ENCODE data around the gene PGA3. TPM values are rescaled to one million over a fixed set of nuclear protein-coding genes. Genes with fewer than 3 reads are reported as not detected.

The PGA3 gene
- total RNA-seq, 1 experiment from 2014 or later: not detected

GRCh38 chr11:61256710-61257482 lies 53.6 kb downstream of the PGA3 start:
- Histone ChIP-seq H3K9me3 (ENCODE audit: control insufficient read depth in 1 of 2, insufficient read depth in 1 of 2, low read depth in 1 of 2, low read length in 2 of 2) (no peaks in the 10 kb centered on the region), H3K27me3 (ENCODE audit: insufficient read depth, low read length) (no peaks in the 10 kb centered on the region), H3K4me2 (ENCODE audit: low read length) (no peak overlapping the region), H2AFZ (ENCODE audit: low read depth, low read length, poor library complexity, severe bottlenecking) (no peak overlapping the region), H3K9me2 (ENCODE audit: insufficient read depth) (no peaks in the 10 kb centered on the region), H3K4me3 (replicated peaks in 1 of 2; ENCODE audit: low read depth in 1 of 2, low read length in 2 of 2) (no peak overlapping the region), H3K4me1 (ENCODE audit: control insufficient read depth in 1 of 2, insufficient read depth in 2 of 2, low read length in 2 of 2) (no peaks in the 10 kb centered on the region), H3K27ac (ENCODE audit: low read depth, low read length) (no peak overlapping the region), H3K79me2 (ENCODE audit: insufficient read depth, low read length) (no peaks in the 10 kb centered on the region), H4K20me1 (ENCODE audit: insufficient read depth) (no peaks in the 10 kb centered on the region), H3K9ac (ENCODE audit: low read length) (no peak overlapping the region), H3K36me3 (ENCODE audit: control insufficient read depth in 1 of 2, insufficient read depth in 2 of 2, low read length in 2 of 2) (no peaks in the 10 kb centered on the region)
- RAD21 ChIA-PET (ENCODE audit: low non-redundant PET in 1 of 2, low total read pairs in 2 of 2, uncharacterized antibody in 2 of 2, unreplicated experiment in 2 of 2): no interaction called here
- ATAC-seq (no peak), DNase-seq (ENCODE audit: low read depth, low spot score) (no peak)
- BruUV-seq (replicated peaks): no TSS peak
- TF ChIP-seq SRF (IDR thresholded peaks at IDR 0.05; ENCODE audit: low read depth) (no peak), EZH2phosphoT487 (IDR thresholded peaks at IDR 0.05; ENCODE audit: borderline replicate concordance) (no peak), SIN3A (IDR thresholded peaks at IDR 0.05; ENCODE audit: low read depth) (no peak), POLR2AphosphoS5 (IDR thresholded peaks at IDR 0.05; ENCODE audit: low read depth, low read length) (no peak), FOSL1 (IDR thresholded peaks at IDR 0.05; ENCODE audit: low read depth) (no peak), CTCF (IDR thresholded peaks at IDR 0.05 in 2 of 3, conservative IDR thresholded peaks at IDR 0.05 in 1 of 3; ENCODE audit: borderline replicate concordance in 1 of 3, insufficient read depth in 1 of 3, low read depth in 2 of 3, low read length in 2 of 3) (no peak), EGR1 (IDR thresholded peaks at IDR 0.05; ENCODE audit: low read depth) (no peak), ZNF274 (IDR thresholded peaks at IDR 0.05; ENCODE audit: low read depth, low read length) (no peak), CBX3 (IDR thresholded peaks at IDR 0.05; ENCODE audit: low read depth) (no peak), ELF1 (IDR thresholded peaks at IDR 0.05; ENCODE audit: borderline replicate concordance, low read depth) (no peak), ZBTB33 (IDR thresholded peaks at IDR 0.05; ENCODE audit: extremely low read depth, insufficient replicate concordance, low read length) (no peak), EZH2 (IDR thresholded peaks at IDR 0.05) (no peak), RAD21 (IDR thresholded peaks at IDR 0.05; ENCODE audit: low read depth) (no peak), JUND (IDR thresholded peaks at IDR 0.05) (no peak), CEBPB (IDR thresholded peaks at IDR 0.05; ENCODE audit: low read depth) (no peak), MAX (IDR thresholded peaks at IDR 0.05) (no peak)
- POLR2A ChIA-PET: interaction anchor here (0.5 kb wide), 1 partner anchor 471 kb away, joined by 3 read pairs; no protein-coding TSS in a partner anchor
- CTCF ChIA-PET: no interaction called here
- intact Hi-C loops (cut with micrococcal nuclease): no loop called here
